IMR-90 (cell line): ENCODE results near the gene ZNF335. TPM values are rescaled to one million over a fixed set of nuclear protein-coding genes. Genes with fewer than 3 reads are reported as not detected.

ENCODE experiments used
- ATAC-seq: fragments of 200-7000 bp; cut with Tn5 transposase; 2 replicates; pipeline ENCODE4 v1.9.1; 2020; ENCODE audit warnings: low read depth, mild to moderate bottlenecking, moderate library complexity
- BruUV-seq: library from RNA; stranded (reverse); fragments of 400-500 nt; replicated peaks from 2 replicates; lab custom pipeline; 2021; lab: Mats Ljungman, UMichigan
- CTCF ChIA-PET: fragments of 300-600 bp; formaldehyde crosslinking; extraction: SDS; loops from one replicate; lab custom pipeline; 2021; ENCODE audit warnings: antibody characterized with exemption; lab: Yijun Ruan, JAX
- POLR2A ChIA-PET: fragments of 300-600 bp; sonication (Branson Sonifier 250); formaldehyde crosslinking; loops from one replicate; lab custom pipeline; 2022; ENCODE audit warnings: antibody characterized with exemption; ENCODE audit not compliant: unreplicated experiment; lab: Charles Lee
- DNase-seq: peaks from one replicate; pipeline ENCODE4 v3.0.0; 2013
- H2AFZ ChIP-seq: replicated peaks from 2 replicates; pipeline ENCODE3; 2013; ENCODE audit warnings: low read length, mild to moderate bottlenecking; ENCODE audit not compliant: poor library complexity
- H2AK5ac ChIP-seq: 2 replicates; pipeline ENCODE4 v1.6.1; 2013; ENCODE audit warnings: low read depth, low read length, inconsistent platforms
- H2AK9ac ChIP-seq: replicated peaks from 2 replicates; pipeline ENCODE3; 2013; ENCODE audit warnings: mild to moderate bottlenecking, low read depth, low read length, moderate library complexity; ENCODE audit not compliant: poor library complexity
- H2BK120ac ChIP-seq: 2 replicates; pipeline ENCODE4 v1.6.1; 2013; ENCODE audit warnings: low read depth, low read length, inconsistent platforms
- H2BK15ac ChIP-seq: 3 replicates; pipeline ENCODE4 v1.6.1; 2013; ENCODE audit warnings: low read depth, low read length, inconsistent platforms
- H2BK20ac ChIP-seq: 2 replicates; pipeline ENCODE4 v1.6.1; 2013; ENCODE audit warnings: low read depth, mild to moderate bottlenecking, inconsistent platforms, low read length, moderate library complexity
- H2BK5ac ChIP-seq: 2 replicates; pipeline ENCODE4 v1.6.1; 2013; ENCODE audit warnings: mild to moderate bottlenecking, low read depth, low read length, inconsistent platforms; ENCODE audit not compliant: poor library complexity, severe bottlenecking
- H3K14ac ChIP-seq: replicated peaks from 2 replicates; pipeline ENCODE4 v1.6.1; 2013; ENCODE audit warnings: low read depth, low read length, inconsistent platforms
- H3K18ac ChIP-seq: 2 replicates; pipeline ENCODE4 v1.6.1; 2013; ENCODE audit warnings: low read depth, low read length, control low read depth
- H3K23ac ChIP-seq: 2 replicates; pipeline ENCODE4 v1.6.1; 2013; ENCODE audit warnings: low read depth, low read length, inconsistent platforms
- H3K27ac ChIP-seq: 2 replicates; pipeline ENCODE4 v1.5.1; 2013; ENCODE audit warnings: mild to moderate bottlenecking, control low read depth, low read length; ENCODE audit not compliant: insufficient read depth
- H3K27me3 ChIP-seq: 2 replicates; pipeline ENCODE4 v1.6.1; 2013; ENCODE audit warnings: low read length; ENCODE audit not compliant: control insufficient read depth, insufficient read depth
- H3K36me3 ChIP-seq: 2 replicates; pipeline ENCODE4 v1.6.1; 2013; ENCODE audit warnings: low read length, mixed read lengths; ENCODE audit not compliant: control insufficient read depth, insufficient read depth
- H3K4ac ChIP-seq: 2 replicates; pipeline ENCODE4 v1.6.1; 2013; ENCODE audit warnings: low read depth, low read length, inconsistent platforms
- H3K4me1 ChIP-seq: 2 replicates; pipeline ENCODE4 v1.6.1; 2013; ENCODE audit warnings: low read length, mixed read lengths; ENCODE audit not compliant: control insufficient read depth, insufficient read depth
- H3K4me2 ChIP-seq: 2 replicates; pipeline ENCODE4 v1.6.1; 2013; ENCODE audit warnings: low read depth, mild to moderate bottlenecking, control low read depth, low read length, moderate library complexity
- H3K4me3 ChIP-seq: 2 replicates; pipeline ENCODE4 v1.5.1; 2013; ENCODE audit warnings: low read depth, mild to moderate bottlenecking, control low read depth, low read length, moderate library complexity; ENCODE audit not compliant: insufficient read depth
- H3K56ac ChIP-seq: 2 replicates; pipeline ENCODE4 v1.6.1; 2013; ENCODE audit warnings: low read length, inconsistent platforms; ENCODE audit not compliant: insufficient read depth; ENCODE audit errors: extremely low read depth
- H3K79me1 ChIP-seq, 2 experiments: 2 replicates each; pipeline ENCODE4 v1.6.1; 2013; ENCODE audit warnings: low read length in 2 of 2, inconsistent platforms in 1 of 2, low read depth in 1 of 2
- H3K9ac ChIP-seq: 2 replicates; pipeline ENCODE4 v1.6.1; 2013; ENCODE audit warnings: low read depth, low read length, control low read depth
- H3K9me1 ChIP-seq: 2 replicates; pipeline ENCODE4 v1.6.1; 2013; ENCODE audit warnings: low read length, inconsistent platforms; ENCODE audit not compliant: insufficient read depth
- H3K9me3 ChIP-seq: 2 replicates; pipeline ENCODE4 v1.6.1; 2013; ENCODE audit warnings: low read length; ENCODE audit not compliant: control insufficient read depth, insufficient read depth
- H4K20me1 ChIP-seq: 2 replicates; pipeline ENCODE4 v1.6.1; 2013; ENCODE audit warnings: low read length, inconsistent platforms; ENCODE audit not compliant: insufficient read depth
- H4K5ac ChIP-seq: 2 replicates; pipeline ENCODE4 v1.6.1; 2013; ENCODE audit warnings: mild to moderate bottlenecking, low read depth, low read length, control low read depth
- H4K8ac ChIP-seq, 2 experiments: 2 replicates each; pipeline ENCODE4 v1.6.1; 2013; ENCODE audit warnings: low read depth in 2 of 2, low read length in 2 of 2, control low read depth in 1 of 2, inconsistent platforms in 1 of 2
- H4K91ac ChIP-seq: 2 replicates; pipeline ENCODE4 v1.6.1; 2013; ENCODE audit warnings: low read depth, low read length, inconsistent platforms; ENCODE audit not compliant: insufficient read depth
- BHLHE40 ChIP-seq: fragments of 150-350 bp; IDR thresholded peaks from 2 replicates; pipeline ENCODE4 v1.6.1; 2016; ENCODE audit warnings: mild to moderate bottlenecking, low read depth, low read length
- FOS ChIP-seq: fragments of 150-350 bp; IDR thresholded peaks from 2 replicates; pipeline ENCODE4 v1.6.1; 2016; ENCODE audit warnings: low read depth, low read length
- MAZ ChIP-seq: IDR thresholded peaks from 2 replicates; pipeline ENCODE4 v1.6.1; 2012; ENCODE audit warnings: low read depth, mild to moderate bottlenecking, low read length, improper control_type of control experiment, moderate library complexity, borderline replicate concordance
- MXI1 ChIP-seq: IDR thresholded peaks from 2 replicates; pipeline ENCODE4 v1.6.1; 2012; ENCODE audit warnings: low read depth, mild to moderate bottlenecking, low read length, moderate library complexity, borderline replicate concordance
- NFE2L2 ChIP-seq: fragments of 150-350 bp; IDR thresholded peaks from 2 replicates; pipeline ENCODE4 v1.6.1; 2016; ENCODE audit warnings: low read depth, mild to moderate bottlenecking, low read length
- POLR2A ChIP-seq: IDR thresholded peaks from 2 replicates; pipeline ENCODE4 v1.6.1; 2012; ENCODE audit warnings: mild to moderate bottlenecking, low read depth, low read length
- RAD21 ChIP-seq: IDR thresholded peaks from 2 replicates; pipeline ENCODE4 v1.6.1; 2012; ENCODE audit warnings: low read length, improper control_type of control experiment
- RFX5 ChIP-seq: IDR thresholded peaks from 2 replicates; pipeline ENCODE4 v1.8.0; 2012; ENCODE audit warnings: low read depth, mild to moderate bottlenecking, low read length, moderate library complexity
- SMC3 ChIP-seq: fragments of 150-350 bp; IDR thresholded peaks from 2 replicates; pipeline ENCODE4 v1.6.1; 2016; ENCODE audit warnings: low read depth, mild to moderate bottlenecking, antibody characterized with exemption, low read length, moderate library complexity
- USF2 ChIP-seq: fragments of 150-350 bp; IDR thresholded peaks from 2 replicates; pipeline ENCODE4 v1.6.1; 2017; ENCODE audit warnings: mild to moderate bottlenecking, antibody characterized with exemption, low read length, low read depth
- WGBS, 2 experiments: methylation state at CpG; one replicate each; pipeline versions ENCODE4 v1.1.5 to v1.1.7; 2013; ENCODE audit warnings: missing lambda C conversion rate in 2 of 2; ENCODE audit not compliant: insufficient read length in 1 of 2; ENCODE audit errors: extremely low coverage in 2 of 2; 5-methylcytosine and 5-hydroxymethylcytosine counted together
- dilution Hi-C: fragments of 300-500 bp; cut with HindIII; formaldehyde crosslinking; loops from one replicate; pipeline ENCODE4 v1.14.3; 2018; ENCODE audit warnings: low sequenced_read_pairs; ENCODE audit not compliant: unreplicated experiment
- in situ Hi-C: fragments of 300-500 bp; cut with MboI; formaldehyde crosslinking; loops from 3 replicates; pipeline ENCODE4 v1.14.3; 2019; ENCODE audit warnings: low sequenced_read_pairs, inconsistent platforms, mixed read lengths
- intact Hi-C: fragments of 100-400 bp; cut with micrococcal nuclease; formaldehyde crosslinking; loops from 2 replicates; pipeline ENCODE4 v1.10.0; 2022
- polyA plus RNA-seq, 3 experiments: library from polyadenylated mRNA; depleted of rRNA; stranded (reverse); fragments of >200 nt; gene quantifications; 2 replicates each; pipeline ENCODE4 v1.2.3, GENCODE V29; 2012; ENCODE audit warnings: low replicate concordance in 1 of 3
- total RNA-seq: library from RNA; depleted of rRNA; stranded (reverse); fragments of >200 nt; gene quantifications from 2 replicates; pipeline ENCODE4 v1.2.3, GENCODE V29; 2012

Gene ZNF335
- total and polyA plus RNA-seq, 2 of the 4 experiments (the other 2 are of a cell fraction) = 11.8 to 17.8 TPM

- TF ChIP-seq MXI1 (peak; percentile 60; the same call in 1 of the 2 replicates), POLR2A (peak; percentile 98), BHLHE40 (no peak), RFX5 (no peak)
Observed at GRCh38 chr20:45934586-45935415, 37.2 kb downstream of the ZNF335 start, which contains the start of gene PCIF1 (continued).

- DNase-seq (peak; percentile 31), ATAC-seq (peak; percentile 12)
- H2AK5ac ChIP-seq = peak overlapping the region; percentile 99
- no peaks in the 10 kb centered on the region for H3K27me3 ChIP-seq
- H3K9me3 ChIP-seq = no peaks in the 10 kb centered on the region
- peak overlapping the region; percentile 98 for H3K56ac ChIP-seq
- 0% methylated on average over 2 of the region's 34 CpGs; no CpG with 5 or more reads in 1 of the 2 experiments for WGBS, 2 experiments
- H3K79me1 ChIP-seq = peaks cover 35 to 70% of the 10 kb centered on the region in 2 experiments
- H3K23ac ChIP-seq = peak overlapping the region; percentile 78
- H2BK20ac ChIP-seq = no peak overlapping the region
- H3K14ac ChIP-seq = peak overlapping the region; percentile 99
- peak overlapping the region; percentile 85 for H3K4me3 ChIP-seq
- H4K8ac ChIP-seq = peak overlapping the region; percentile 98 to 100
- H3K18ac ChIP-seq = peak overlapping the region; percentile 96
- intact Hi-C loops = loop anchor here (2.0 to 10.0 kb wide), 3 partner anchors 43 to 99 kb away; partner anchors contain the start of genes ACOT8, CTSA, NEURL2 and SNX21
- peak overlapping the region; percentile 99 for H2AFZ ChIP-seq
- TF ChIP-seq POLR2A (no peak), RAD21 (no peak), RFX5 (no peak), FOS (no peak), USF2 (no peak), MAZ (no peak), NFE2L2 (no peak), BHLHE40 (no peak), SMC3 (no peak)
- POLR2A ChIA-PET = interaction anchor here (0.9 to 1.2 kb wide), 3 partner anchors 10 to 67 kb away, joined by 3 to 4 read pairs (median 3); no protein-coding TSS in a partner anchor
- CTCF ChIA-PET = interaction anchor here (0.8 to 1.5 kb wide), 2 partner anchors 42 to 135 kb away, joined by 3 to 6 read pairs; no protein-coding TSS in a partner anchor
- H3K27ac ChIP-seq = peak overlapping the region; percentile 99
- no TSS peak for BruUV-seq
- H3K9me1 ChIP-seq = 0 out of 2 replicates have a peak, but pooled peaks cover 4% of the 10 kb centered on the region
- in situ Hi-C loops = no loop called here
- H2BK120ac ChIP-seq = peak overlapping the region; percentile 91
- H2BK5ac ChIP-seq = peak overlapping the region; percentile 100
- peak overlapping the region; percentile 99 for H3K9ac ChIP-seq
- dilution Hi-C loops = no loop called here
- H2BK15ac ChIP-seq = peak overlapping the region; percentile 89; the same call in 1 of the 3 replicates
- H2AK9ac ChIP-seq = peak overlapping the region; percentile 100
- H4K91ac ChIP-seq = peak overlapping the region; percentile 100
- H3K36me3 ChIP-seq = peaks cover 13% of the 10 kb centered on the region
- peaks cover 19% of the 10 kb centered on the region for H4K20me1 ChIP-seq
- H3K4ac ChIP-seq = peak overlapping the region; percentile 100
- peak overlapping the region; percentile 97 for H3K4me2 ChIP-seq
- peak overlapping the region; percentile 98 for H4K5ac ChIP-seq
- peaks cover 5% of the 10 kb centered on the region for H3K4me1 ChIP-seq
Observed at GRCh38 chr20:45934046-45934585, 37.9 kb downstream of the ZNF335 start.
